Neural cell (in vitro differentiated cells): ENCODE measurements around the gene MAT2A.

Experiments
- EP300 ChIP-seq: fragments of 450-650 bp; conservative IDR thresholded peaks from 2 replicates; pipeline ENCODE4 v1.6.1; 2014; ENCODE audit warnings: antibody characterized with exemption, mild to moderate bottlenecking, moderate library complexity; ENCODE audit not compliant: poor library complexity, severe bottlenecking
- EZH2 ChIP-seq: fragments of 200-600, 300-800 bp; shearing (Covaris generic), sonication (generic); IDR thresholded peaks from 2 replicates; pipeline ENCODE4 v1.6.1; 2014; ENCODE audit warnings: antibody characterized with exemption, low read length, borderline replicate concordance, mild to moderate bottlenecking; ENCODE audit not compliant: insufficient read depth, poor library complexity, severe bottlenecking
- MXI1 ChIP-seq: fragments of 450-650 bp; conservative IDR thresholded peaks from 2 replicates; pipeline ENCODE4 v1.6.1; 2014; ENCODE audit warnings: antibody characterized with exemption, mild to moderate bottlenecking; ENCODE audit not compliant: poor library complexity, severe bottlenecking
- POLR2AphosphoS5 ChIP-seq: IDR thresholded peaks from 2 replicates; pipeline ENCODE4 v1.6.1; 2012
- RAD21 ChIP-seq: fragments of 450-650 bp; conservative IDR thresholded peaks from 2 replicates; pipeline ENCODE4 v1.6.1; 2014; ENCODE audit warnings: antibody characterized with exemption, mild to moderate bottlenecking, moderate library complexity
- SMC3 ChIP-seq: fragments of 450-650 bp; conservative IDR thresholded peaks from 2 replicates; pipeline ENCODE4 v1.6.1; 2014; ENCODE audit warnings: antibody characterized with exemption, mild to moderate bottlenecking, moderate library complexity; ENCODE audit not compliant: poor library complexity
- TAF1 ChIP-seq: IDR thresholded peaks from 2 replicates; pipeline ENCODE4 v1.6.1; 2012; ENCODE audit warnings: low read depth
- TF ChIP-seq, protein P1 (sequence below): IDR thresholded peaks from 2 replicates; pipeline ENCODE4 v1.6.1; 2012; ENCODE audit warnings: borderline replicate concordance
- TF ChIP-seq, protein P2 (sequence below): fragments of 450-650 bp; IDR thresholded peaks from 2 replicates; pipeline ENCODE4 v1.5.1; 2014; ENCODE audit warnings: antibody characterized with exemption, mild to moderate bottlenecking, moderate library complexity; ENCODE audit not compliant: poor library complexity, severe bottlenecking

DNA sequence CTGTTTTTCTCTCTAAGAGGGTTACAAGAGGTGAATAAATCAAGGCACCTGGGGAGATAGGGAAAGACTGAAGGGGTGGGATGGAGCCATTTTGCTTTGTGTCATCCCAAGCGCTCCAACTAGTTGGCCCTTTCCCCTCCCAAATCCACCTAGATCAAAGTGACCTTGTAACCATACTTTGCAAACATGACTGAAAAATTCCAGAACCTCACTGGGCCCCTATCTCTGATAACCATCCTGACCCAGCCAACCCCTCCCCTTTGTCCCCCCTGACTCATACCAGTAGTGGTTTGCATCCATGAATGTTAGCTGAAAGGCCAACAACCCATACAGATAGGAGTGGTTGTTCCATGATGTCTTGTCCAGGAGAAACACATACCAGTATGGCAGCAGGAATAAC lies 19.2 kb downstream of the MAT2A start:
- TF ChIP-seq, protein P1, sequence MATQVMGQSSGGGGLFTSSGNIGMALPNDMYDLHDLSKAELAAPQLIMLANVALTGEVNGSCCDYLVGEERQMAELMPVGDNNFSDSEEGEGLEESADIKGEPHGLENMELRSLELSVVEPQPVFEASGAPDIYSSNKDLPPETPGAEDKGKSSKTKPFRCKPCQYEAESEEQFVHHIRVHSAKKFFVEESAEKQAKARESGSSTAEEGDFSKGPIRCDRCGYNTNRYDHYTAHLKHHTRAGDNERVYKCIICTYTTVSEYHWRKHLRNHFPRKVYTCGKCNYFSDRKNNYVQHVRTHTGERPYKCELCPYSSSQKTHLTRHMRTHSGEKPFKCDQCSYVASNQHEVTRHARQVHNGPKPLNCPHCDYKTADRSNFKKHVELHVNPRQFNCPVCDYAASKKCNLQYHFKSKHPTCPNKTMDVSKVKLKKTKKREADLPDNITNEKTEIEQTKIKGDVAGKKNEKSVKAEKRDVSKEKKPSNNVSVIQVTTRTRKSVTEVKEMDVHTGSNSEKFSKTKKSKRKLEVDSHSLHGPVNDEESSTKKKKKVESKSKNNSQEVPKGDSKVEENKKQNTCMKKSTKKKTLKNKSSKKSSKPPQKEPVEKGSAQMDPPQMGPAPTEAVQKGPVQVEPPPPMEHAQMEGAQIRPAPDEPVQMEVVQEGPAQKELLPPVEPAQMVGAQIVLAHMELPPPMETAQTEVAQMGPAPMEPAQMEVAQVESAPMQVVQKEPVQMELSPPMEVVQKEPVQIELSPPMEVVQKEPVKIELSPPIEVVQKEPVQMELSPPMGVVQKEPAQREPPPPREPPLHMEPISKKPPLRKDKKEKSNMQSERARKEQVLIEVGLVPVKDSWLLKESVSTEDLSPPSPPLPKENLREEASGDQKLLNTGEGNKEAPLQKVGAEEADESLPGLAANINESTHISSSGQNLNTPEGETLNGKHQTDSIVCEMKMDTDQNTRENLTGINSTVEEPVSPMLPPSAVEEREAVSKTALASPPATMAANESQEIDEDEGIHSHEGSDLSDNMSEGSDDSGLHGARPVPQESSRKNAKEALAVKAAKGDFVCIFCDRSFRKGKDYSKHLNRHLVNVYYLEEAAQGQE = no peak
- TF ChIP-seq EZH2 = no peak
- TF ChIP-seq TAF1 = no peak
- TF ChIP-seq, protein P2, sequence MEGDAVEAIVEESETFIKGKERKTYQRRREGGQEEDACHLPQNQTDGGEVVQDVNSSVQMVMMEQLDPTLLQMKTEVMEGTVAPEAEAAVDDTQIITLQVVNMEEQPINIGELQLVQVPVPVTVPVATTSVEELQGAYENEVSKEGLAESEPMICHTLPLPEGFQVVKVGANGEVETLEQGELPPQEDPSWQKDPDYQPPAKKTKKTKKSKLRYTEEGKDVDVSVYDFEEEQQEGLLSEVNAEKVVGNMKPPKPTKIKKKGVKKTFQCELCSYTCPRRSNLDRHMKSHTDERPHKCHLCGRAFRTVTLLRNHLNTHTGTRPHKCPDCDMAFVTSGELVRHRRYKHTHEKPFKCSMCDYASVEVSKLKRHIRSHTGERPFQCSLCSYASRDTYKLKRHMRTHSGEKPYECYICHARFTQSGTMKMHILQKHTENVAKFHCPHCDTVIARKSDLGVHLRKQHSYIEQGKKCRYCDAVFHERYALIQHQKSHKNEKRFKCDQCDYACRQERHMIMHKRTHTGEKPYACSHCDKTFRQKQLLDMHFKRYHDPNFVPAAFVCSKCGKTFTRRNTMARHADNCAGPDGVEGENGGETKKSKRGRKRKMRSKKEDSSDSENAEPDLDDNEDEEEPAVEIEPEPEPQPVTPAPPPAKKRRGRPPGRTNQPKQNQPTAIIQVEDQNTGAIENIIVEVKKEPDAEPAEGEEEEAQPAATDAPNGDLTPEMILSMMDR = no peak
- no peak for TF ChIP-seq SMC3
- TF ChIP-seq EP300 = no peak
- TF ChIP-seq POLR2AphosphoS5 = no peak
- no peak for TF ChIP-seq MXI1
- TF ChIP-seq RAD21 = no peak
